Hepatocyte (in vitro differentiated cells): ENCODE data around the gene RPL39L.

ENCODE experiments used
- EZH2 ChIP-seq: fragments of 200-600 bp; sonication (generic); IDR thresholded peaks from 2 replicates; pipeline ENCODE4 v1.6.1; 2016; ENCODE audit warnings: antibody characterized with exemption, mild to moderate bottlenecking, borderline replicate concordance
- TF ChIP-seq, protein P1 (sequence below): fragments of 200-600 bp; sonication (generic); IDR thresholded peaks from 2 replicates; pipeline ENCODE4 v1.5.1; 2016; ENCODE audit warnings: antibody characterized with exemption, mild to moderate bottlenecking; ENCODE audit not compliant: poor library complexity

DNA sequence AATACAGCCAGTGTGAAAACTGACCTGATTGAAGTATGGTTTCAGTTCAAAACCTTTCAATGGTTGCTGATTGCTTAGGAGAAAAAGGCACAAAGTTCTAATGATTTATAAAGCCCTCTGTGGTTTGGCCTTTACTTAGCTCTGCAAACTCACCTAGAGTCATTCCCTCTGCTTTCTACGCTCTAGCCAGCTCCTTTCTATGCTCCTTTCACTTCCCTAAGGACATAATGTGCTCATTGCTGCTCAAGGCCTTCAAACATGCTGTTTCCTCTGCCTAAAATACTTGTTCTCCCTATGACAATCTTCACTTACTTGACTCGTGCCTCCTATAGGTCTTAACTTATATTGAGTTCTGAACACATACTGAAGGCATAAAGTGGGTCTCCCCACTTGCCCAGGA is 19.0 kb downstream of the RPL39L start:
- TF ChIP-seq, protein P1, sequence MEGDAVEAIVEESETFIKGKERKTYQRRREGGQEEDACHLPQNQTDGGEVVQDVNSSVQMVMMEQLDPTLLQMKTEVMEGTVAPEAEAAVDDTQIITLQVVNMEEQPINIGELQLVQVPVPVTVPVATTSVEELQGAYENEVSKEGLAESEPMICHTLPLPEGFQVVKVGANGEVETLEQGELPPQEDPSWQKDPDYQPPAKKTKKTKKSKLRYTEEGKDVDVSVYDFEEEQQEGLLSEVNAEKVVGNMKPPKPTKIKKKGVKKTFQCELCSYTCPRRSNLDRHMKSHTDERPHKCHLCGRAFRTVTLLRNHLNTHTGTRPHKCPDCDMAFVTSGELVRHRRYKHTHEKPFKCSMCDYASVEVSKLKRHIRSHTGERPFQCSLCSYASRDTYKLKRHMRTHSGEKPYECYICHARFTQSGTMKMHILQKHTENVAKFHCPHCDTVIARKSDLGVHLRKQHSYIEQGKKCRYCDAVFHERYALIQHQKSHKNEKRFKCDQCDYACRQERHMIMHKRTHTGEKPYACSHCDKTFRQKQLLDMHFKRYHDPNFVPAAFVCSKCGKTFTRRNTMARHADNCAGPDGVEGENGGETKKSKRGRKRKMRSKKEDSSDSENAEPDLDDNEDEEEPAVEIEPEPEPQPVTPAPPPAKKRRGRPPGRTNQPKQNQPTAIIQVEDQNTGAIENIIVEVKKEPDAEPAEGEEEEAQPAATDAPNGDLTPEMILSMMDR: no peak
- no peak for TF ChIP-seq EZH2
